ENCODE data around the gene ZBTB8B.

DNA sequence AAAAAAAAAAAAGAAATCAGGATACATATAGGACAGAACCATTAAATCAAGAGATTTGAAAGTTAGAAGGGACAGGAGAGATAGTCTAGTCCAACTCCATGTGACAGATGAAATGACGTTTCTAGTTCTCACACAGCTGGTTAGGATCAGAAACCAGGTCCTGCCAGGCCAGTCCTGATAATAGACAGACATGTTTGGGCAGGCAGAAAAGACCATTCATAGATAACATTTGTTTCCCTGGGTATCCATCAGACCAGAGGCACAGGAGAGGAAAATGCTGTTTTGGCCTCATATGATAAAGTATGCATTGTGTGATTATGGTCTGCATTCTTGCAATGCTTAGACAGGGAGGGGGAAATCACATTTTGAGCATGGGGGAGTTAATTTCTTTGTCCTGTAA lies 29.3 kb downstream of the ZBTB8B start:
- TF ChIP-seq POLR2A (IDR thresholded peaks at IDR 0.05) = no peak
- TF ChIP-seq, protein P1, sequence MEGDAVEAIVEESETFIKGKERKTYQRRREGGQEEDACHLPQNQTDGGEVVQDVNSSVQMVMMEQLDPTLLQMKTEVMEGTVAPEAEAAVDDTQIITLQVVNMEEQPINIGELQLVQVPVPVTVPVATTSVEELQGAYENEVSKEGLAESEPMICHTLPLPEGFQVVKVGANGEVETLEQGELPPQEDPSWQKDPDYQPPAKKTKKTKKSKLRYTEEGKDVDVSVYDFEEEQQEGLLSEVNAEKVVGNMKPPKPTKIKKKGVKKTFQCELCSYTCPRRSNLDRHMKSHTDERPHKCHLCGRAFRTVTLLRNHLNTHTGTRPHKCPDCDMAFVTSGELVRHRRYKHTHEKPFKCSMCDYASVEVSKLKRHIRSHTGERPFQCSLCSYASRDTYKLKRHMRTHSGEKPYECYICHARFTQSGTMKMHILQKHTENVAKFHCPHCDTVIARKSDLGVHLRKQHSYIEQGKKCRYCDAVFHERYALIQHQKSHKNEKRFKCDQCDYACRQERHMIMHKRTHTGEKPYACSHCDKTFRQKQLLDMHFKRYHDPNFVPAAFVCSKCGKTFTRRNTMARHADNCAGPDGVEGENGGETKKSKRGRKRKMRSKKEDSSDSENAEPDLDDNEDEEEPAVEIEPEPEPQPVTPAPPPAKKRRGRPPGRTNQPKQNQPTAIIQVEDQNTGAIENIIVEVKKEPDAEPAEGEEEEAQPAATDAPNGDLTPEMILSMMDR (IDR thresholded peaks at IDR 0.05) = no peak

Data from vagina (tissue), 2 donors.